Cardiac fibroblast (primary cell): ENCODE results near the gene XPO5.

ENCODE experiments used
- DNase-seq, 2 donors: peaks; one replicate each; pipeline versions ENCODE4 v3.0.0 to v3.0.0-alpha.2; 2010; ENCODE audit warnings: low read depth in 2 of 2
- H3K4me3 ChIP-seq, 2 donors: replicated peaks in 1 of 2; 1 replicate in 1 of 2; 2 replicates in 1 of 2; pipeline ENCODE4 v1.5.1; 2011; ENCODE audit warnings: low read depth in 2 of 2, low read length in 2 of 2, mild to moderate bottlenecking in 2 of 2, moderate library complexity in 1 of 2
- CTCF ChIP-seq: IDR thresholded peaks from one replicate; pipeline ENCODE4 v1.5.1; 2011; ENCODE audit warnings: low read depth, mild to moderate bottlenecking, low read length, inconsistent platforms

Gene XPO5

GRCh38 chr6:43497689-43498088 lies 78.1 kb downstream of the XPO5 start:
- no peak for TF ChIP-seq CTCF
- no peak overlapping the region for H3K4me3 ChIP-seq
- no peak for DNase-seq

- no peak for TF ChIP-seq CTCF
- no peak overlapping the region for H3K4me3 ChIP-seq
- DNase-seq = no peak
Observed at GRCh38 chr6:43497129-43497396, 78.8 kb downstream of the XPO5 start.

- peak; percentile 54 for TF ChIP-seq CTCF
- DNase-seq = peak; percentile 51 to 59
- H3K4me3 ChIP-seq = no peak overlapping the region
Observed at GRCh38 chr6:43496370-43497128, 79.3 kb downstream of the XPO5 start.

- no peak overlapping the region for H3K4me3 ChIP-seq
- peak; percentile 16 for TF ChIP-seq CTCF
- no peak for DNase-seq
Observed at GRCh38 chr6:43495409-43495941, 80.4 kb downstream of the XPO5 start.

- H3K4me3 ChIP-seq = no peak overlapping the region
- TF ChIP-seq CTCF = no peak
- no peak for DNase-seq
Observed at GRCh38 chr6:43494766-43495165, 81.1 kb downstream of the XPO5 start.

GRCh38 chr6:43494321-43494720 lies 81.5 kb downstream of the XPO5 start:
- TF ChIP-seq CTCF = no peak
- H3K4me3 ChIP-seq = no peak overlapping the region
- DNase-seq = no peak

- TF ChIP-seq CTCF = no peak
- DNase-seq = no peak
- H3K4me3 ChIP-seq = no peak overlapping the region
Observed at GRCh38 chr6:43493833-43494232, 82.0 kb downstream of the XPO5 start.
